GM19468 (cell line): ENCODE data around the gene WFIKKN1.

Experiments
- ATAC-seq: cut with Tn5 transposase; IDR thresholded peaks from one replicate; pipeline ENCODE4 v1.9.1; 2021; ENCODE audit warnings: mild to moderate bottlenecking, moderate library complexity, moderate number of reproducible peaks; ENCODE audit not compliant: unreplicated experiment; ENCODE audit errors: extremely low read depth

Gene WFIKKN1

DNA sequence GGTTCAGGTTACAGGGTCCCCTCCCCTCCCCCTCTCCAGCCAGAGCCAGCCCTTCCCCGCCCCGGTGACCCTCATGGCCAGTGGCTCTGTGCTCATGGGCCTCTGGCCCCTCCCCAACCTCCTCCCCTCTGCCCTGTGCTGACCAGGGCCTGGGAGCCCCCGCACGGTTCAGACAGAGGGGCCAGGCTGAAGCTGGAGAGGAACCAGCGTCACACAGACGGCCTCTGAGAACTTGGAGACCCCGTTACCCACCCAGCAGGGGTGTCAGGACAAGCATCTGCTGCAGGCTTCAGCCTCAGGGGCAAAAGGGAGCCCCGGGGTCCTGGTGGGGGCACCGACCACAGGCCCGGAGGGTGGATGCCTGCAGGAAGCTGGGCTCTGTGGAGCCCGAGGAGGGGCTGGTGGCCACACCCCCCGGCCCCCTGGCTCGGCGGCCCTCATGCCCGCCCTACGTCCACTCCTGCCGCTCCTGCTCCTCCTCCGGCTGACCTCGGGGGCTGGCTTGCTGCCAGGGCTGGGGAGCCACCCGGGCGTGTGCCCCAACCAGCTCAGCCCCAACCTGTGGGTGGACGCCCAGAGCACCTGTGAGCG lies at the start of gene WFIKKN1:
TSS of gene WFIKKN1 (plus strand) at position 171 of the 591 bp plus-strand sequence. CDS start at position 440, 269 bp downstream.
- no peak for ATAC-seq

DNA sequence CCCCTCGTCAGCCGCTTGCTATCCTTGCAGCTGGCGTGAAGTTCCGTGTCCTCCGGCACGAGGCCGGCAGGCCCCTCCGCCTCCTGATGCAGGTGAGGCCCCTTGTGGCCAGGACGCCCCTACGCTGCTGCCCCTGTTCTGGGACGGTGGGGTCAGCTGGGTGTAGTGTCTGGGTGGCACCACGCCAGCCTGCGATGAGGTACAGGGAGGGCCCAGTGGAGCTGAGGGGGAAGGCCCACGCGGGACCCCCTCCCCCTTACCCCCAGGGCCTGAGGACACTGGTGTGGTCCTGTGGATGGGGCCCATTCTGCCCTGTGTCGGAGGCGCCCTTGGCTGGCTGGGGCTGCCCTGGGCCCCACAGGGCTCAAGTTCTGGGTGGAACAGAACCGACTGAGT lies 48.6 kb upstream of the WFIKKN1 start:
- no peak for ATAC-seq

GRCh38 chr16:582614-583331 lies 48.0 kb upstream of the WFIKKN1 start:
- no peak for ATAC-seq

DNA sequence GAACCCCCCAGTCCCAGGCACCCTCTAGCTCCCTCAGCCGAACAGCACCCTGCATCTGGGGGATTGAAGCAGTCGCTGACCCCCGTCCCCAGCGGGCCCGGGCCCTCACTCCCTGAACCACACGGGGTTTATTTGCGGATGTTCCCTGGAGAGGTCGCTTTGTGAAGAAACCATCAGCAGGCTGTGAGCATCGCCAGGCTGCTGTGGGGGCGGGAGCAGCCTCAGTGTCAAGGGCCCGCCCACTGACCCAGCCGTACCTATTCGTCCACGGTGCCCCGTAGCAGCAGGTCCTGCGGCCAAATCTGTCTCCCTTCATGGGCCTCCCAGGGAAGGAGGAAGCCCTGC lies 47.3 kb upstream of the WFIKKN1 start:
- ATAC-seq, result no peak

DNA sequence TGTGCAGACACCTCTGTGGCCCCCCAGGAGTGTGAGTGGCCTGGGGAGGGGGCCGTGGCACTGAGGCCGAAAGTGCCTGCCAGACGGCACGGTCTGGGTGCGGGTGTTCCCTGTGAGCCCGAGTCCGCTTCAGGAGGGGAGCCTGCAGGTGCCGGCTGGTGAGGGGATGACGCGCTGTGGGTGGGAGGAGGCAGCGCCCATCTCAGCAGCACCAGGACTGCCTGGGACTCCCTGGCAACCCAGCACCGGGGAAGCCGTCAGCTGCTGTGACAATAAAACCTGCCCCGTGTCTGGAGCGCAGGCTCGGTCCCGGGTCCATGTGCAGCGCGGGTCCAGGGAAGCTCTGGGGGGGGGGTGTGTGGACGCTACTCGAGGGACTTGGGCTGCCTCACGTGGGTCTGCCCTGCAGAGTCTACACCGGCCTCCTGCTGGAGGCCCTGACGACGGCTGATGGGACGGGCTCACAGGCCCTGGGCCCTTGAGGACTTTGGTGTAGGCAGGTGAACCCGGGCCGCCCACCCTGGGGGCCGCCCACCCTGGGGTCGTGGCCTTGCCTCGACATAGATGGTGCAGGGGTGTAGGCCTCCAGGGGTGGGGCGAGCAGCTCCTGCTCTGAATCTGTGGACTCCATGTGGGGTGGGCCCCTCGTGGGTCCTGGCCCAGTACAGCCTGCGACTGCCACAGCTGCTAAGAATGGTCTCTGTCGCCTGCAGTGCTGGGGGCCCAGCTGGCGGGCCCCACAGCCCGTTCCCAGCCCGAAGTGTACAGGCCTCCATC lies 46.8 kb upstream of the WFIKKN1 start:
- no peak for ATAC-seq

- no peak for ATAC-seq
Observed at GRCh38 chr16:585351-585750, 45.4 kb upstream of the WFIKKN1 start.

GRCh38 chr16:586047-586644 lies 44.6 kb upstream of the WFIKKN1 start:
- ATAC-seq, result no peak

GRCh38 chr16:586645-587590 lies 43.9 kb upstream of the WFIKKN1 start:
- ATAC-seq, result no peak

- ATAC-seq, result no peak
Observed at GRCh38 chr16:588639-588888, 42.2 kb upstream of the WFIKKN1 start.

GRCh38 chr16:588889-589657 lies 41.7 kb upstream of the WFIKKN1 start:
- peak; percentile 34 for ATAC-seq

GRCh38 chr16:589658-590187 lies 41.1 kb upstream of the WFIKKN1 start, which contains the start of gene RAB40C:
TSS of gene RAB40C (plus strand) at chr16:590066. CDS start at chr16:590292, 226 bp downstream.
- peak; percentile 66 for ATAC-seq

DNA sequence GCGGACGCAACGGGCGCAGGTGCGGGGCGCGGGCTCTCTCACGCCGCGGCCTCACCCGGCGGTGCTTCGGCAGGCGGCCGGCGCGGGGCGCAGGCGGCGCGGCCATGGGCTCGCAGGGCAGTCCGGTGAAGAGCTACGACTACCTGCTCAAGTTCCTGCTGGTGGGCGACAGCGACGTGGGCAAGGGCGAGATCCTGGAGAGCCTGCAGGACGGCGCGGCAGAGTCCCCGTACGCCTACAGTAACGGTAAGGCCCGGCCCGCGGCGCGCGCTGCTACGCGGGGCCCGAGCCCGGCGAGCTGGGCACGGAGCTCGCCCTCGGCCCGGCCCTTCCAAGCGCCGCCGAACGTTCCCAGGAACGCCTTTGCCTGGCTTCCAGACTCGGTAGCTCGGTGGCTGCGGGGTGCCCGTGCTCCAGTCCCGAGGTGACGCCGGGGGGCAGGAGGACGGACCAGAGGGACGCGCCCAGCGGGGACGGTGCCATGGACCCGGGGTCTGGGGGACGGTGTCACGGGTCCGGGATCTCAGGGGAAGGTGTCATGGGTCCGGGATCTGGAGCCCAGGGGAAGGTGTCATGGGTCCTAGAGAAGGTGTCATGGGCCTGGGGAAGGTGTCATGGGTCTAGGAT lies 40.5 kb upstream of the WFIKKN1 start:
- ATAC-seq, result no peak

DNA sequence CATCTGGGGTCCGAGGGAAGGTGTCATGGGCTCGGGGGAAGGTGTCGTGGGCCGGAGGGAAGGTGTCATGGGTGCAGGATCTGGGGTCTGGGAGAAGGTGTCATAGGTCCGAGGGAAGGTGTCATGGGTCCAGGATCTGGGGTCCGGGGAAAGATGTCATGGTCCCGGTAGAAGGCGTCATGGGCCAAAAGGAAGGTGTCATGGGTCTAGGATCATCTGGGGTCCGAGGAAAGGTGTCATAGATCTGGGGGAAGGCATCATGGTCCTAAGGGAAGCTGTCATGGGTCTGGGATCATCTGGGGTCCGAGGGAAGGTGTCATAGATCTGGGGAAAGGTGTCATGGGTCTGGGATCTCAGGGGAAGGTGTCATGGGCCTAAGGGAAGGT lies 40.0 kb upstream of the WFIKKN1 start:
- ATAC-seq, result no peak

GRCh38 chr16:591231-591630 lies 39.6 kb upstream of the WFIKKN1 start:
- ATAC-seq, result no peak

GRCh38 chr16:591892-592517 lies 38.8 kb upstream of the WFIKKN1 start:
- ATAC-seq, result no peak

DNA sequence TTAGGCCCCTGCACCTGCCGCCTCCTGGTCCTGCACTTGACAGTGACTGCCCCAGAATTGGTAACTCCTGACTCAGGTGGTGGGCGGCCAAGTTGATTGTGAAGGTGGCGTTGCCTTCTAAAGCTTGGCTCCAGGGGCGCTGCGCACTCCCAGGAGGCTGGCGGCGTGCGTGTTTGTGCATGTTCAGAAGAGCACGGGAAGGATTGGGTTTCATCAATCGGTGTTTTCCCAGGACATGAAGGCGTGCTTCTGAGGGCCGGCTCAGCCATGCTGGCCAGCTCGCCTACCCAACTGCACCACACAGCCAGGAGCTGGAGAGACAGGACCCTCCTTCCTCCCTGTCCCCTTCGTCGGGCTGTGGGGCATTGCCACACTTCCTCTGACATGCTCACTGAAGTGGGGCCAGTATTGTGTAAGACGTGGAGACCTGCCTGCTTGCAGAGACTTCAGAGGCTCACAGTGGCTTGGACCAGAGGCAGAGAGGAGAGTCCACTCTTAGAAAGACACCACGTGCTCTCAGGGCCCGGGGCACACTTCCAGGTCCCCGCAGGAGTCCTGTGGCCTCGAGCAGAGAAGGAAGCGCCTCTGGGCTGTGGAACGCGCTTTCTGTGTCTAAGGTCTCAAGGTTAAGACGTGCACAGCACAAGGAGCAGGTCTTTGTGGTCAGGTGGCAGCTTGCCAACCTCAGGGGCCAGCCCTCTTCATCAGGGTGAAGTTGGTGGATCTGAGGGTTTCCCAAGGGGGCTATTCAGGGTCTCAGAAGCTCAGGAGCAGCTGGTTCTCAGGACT lies 38.1 kb upstream of the WFIKKN1 start:
- no peak for ATAC-seq

DNA sequence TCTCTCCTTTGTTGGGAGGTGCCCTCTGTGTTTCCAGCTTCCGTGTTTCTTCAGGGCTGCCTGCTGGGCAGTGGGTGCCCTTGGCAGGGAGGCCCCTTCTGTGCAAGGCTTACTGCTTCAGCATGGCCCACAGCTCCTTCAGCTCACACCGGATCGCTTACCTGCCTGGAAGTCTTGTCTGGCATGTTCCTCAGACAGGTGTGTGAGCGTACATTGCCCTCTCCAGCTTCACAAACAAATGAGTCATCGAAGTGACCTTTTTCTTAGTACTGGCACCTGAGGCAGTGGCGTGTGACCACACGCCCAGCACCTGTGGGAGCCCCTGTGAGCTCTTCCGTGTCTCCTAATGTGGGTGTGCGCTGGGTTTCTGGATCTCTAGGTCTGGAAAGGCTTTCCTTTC lies 37.4 kb upstream of the WFIKKN1 start:
- no peak for ATAC-seq
